ENCODE measurements around the gene MAPK6.
"Not testable (repeated sequence)": the region's sequence is repeated elsewhere in the genome, so short reads cannot be mapped to it uniquely, and the experiment has no call there.

Gene MAPK6

DNA sequence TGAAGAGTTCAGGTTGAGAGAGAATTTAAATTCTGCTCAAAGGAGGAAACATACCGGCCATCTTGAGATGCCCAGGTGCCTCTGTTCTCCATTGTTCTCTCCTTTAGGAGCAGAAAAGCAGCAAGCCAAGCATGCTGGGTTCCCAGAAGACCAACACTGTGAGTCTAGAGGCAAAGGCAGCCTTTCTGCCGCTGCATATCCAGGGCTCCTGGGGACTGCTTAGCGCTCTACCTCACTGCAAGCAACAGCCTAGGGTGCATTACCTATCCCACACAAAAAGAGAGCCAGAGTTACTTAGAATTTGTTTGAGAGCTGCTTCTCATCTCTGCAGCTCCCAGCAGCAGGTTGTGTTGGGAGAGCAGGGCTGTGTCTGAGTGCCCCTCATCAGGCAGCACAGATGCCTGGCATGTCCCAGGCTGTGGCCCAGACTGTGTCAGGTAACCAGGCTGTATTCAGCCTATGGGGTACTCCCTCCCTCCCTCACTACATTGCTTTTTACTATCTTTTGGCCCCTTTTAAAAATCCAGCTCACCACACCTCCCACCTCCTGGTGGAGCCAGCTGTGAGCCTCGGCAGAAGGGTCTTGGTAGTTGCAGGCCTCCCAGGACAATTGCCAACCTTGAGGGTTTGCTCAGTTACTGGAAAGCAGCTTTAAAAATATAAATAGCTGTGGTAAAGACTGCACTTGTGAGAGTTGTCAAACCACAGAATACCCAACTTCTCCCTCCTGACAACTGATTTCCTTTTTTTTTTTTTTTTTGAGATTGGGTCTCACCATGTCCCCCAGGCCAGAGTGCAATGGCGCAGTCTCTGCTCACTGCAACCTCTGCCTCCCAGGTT is 63.4 kb downstream of the MAPK6 start:
- no peak for DNase-seq

DNA sequence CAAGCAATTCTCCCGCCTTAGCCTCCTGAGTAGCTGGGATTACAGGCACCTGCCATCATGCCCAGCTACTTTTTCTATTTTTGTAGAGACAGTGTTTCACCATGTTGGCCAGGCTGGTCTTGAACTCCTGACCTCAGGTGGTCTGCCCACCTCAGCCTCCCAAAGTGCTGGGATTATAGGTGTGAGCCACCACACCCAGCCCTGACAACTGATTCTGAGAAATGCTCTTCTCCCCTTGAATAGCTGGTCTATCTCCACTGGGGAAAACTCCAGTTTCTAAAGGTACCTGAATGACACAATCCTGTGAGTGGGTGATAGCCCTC is 64.0 kb downstream of the MAPK6 start:
- not testable (repeated sequence) for DNase-seq

DNA sequence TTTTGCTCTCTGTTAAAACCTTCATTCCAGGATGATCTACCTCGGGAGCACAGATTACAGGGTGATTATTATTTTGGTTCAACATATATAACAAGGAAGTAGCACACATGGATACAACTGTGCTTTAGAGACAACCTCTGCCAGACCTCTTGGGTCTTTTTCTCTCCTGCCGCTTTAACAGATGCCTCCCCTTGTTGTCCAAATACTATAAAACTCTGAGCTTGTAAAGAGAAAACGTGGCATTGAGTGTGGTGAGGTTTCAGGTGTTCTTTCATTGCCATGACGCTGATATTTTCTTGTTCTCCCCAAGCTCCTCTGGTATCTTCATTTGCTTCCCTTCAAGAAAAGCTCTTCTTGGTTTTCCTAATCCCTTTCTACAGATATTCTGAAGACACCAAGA is 64.6 kb downstream of the MAPK6 start:
- DNase-seq = no peak

DNA sequence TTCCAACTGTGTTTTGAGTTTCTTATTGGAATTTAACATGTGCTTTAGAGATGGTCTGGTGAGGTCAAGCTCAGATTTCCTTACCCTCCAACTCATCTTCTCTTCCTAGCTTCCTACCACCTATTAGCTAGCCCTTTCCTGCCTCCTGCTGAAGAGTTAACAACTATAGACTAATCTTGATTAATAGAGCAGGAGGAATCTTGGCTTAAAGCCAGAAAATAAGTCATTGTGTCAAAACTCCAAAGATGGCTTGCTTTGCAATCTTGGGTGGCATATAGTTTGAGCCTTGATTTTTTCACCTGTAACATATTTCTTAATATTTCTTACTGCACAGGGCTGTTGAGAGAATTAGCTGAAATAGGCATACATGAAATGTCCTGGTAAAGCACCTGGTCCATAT is 66.3 kb downstream of the MAPK6 start:
- no peak for DNase-seq

DNA sequence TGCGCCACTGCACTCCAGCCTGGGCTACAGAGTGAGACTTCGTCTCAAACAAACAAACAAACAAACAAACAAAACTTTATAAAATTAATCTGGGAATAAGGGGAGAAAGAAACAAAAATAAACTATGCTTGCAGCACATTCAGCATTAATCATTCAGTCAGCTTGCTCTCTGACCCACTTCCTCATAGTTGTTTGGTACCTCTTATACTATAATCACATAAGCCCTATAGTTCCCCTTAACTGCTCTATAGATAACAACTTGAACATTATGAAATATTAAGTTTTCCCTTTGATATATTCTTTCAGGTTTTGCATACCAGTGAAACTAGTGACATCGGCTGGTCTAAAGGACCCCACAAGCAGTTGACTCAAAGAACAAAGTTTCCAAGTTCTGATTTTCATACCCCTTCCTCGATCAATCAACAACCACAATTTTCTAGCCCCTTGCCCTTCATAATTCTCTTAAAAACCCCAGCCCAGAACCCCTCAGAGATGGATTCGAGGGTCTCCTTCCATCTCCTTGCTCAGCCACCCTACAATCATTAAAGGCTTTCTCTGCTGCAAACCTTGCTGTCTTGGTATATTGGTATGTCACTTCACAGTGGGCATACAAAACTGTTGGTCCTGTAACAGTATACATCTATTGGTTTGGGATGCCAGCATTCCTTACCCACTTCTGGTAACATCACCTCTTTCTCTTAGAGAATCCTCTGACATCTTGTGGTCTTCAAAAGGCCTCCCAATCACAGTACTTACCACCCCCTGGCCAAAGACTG is 67.2 kb downstream of the MAPK6 start:
- DNase-seq = no peak

DNA sequence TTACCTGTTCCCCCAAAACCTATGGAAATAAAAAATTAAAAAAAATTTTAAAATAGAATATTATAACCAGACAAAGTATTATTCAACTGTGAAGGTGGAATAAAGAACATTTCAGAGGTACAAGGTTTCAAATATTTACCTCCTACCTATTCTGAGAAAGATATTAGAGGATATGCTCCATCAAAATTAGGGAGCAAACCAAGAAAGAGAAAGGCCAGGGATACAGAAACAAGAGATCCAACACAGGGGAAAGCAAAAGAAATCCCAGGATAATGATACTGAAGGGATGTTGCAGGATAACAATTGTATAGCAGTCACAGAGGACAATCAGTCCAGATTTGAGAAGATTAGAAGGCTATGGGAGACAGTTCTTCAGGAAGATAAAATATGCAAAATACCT is 71.2 kb downstream of the MAPK6 start:
- DNase-seq = no peak

DNA sequence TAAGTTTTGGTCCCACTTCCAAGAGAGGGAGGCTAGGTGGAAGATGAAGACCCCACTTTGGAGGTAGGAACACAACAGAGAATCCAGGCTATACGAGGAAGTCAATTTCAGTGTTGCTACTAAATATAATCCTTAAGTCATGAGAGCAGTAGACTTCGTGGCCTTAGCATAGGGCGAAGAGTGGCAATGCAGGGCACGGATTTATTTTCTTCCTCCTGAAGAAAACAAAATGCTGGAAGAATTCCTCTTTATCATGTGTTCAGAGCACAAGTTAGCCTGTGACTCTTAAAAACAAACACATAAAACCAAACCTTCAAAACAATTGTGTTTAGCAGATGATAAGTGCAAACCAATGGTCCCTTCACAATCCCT is 74.1 kb downstream of the MAPK6 start:
- DNase-seq = no peak

DNA sequence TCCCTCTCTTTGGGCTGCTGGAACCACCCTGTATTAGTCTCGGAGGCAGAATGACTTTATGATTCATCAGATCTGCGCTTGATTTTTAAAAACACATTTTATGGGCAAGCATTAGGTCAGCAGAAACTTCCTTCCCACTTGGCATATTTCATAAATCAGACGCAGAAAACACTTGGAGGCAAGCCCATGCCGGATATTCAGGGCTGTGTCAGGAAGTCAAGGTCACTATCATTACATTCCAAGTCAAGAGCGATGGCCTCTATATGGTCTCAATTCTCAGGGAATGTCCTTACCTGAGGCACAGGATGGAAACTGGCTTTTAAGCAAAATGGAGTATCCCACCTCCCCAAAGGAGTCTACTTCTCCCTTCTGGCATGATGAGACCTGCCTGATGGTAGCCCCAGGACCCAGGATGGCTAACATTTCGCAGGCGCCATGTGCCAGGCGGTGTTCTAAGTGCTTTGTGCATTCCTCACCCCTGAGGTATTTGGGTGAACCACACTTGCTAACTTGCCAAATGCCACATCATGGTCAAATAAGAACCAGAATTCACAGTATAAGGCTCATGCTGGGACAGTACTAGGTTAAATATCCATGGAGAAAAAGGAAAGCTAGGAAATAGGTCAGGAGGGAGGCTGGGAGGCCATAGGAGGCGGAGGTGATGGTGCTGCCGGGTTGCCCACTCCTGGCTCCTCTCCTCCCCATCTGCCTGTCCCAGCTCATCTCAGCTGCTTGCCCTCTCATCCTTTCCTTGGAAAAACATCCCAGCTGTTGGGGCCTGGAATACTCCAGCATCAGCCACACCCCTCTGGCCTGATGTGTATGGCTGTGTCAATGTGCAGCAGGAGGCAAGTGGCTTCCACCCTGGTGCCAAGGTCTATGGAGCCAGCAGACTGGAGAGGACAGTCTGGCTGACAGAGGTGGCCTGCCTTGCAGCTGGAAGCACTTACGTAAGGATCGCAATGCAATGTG is 74.8 kb downstream of the MAPK6 start:
- DNase-seq = peak; percentile 10 to 65

DNA sequence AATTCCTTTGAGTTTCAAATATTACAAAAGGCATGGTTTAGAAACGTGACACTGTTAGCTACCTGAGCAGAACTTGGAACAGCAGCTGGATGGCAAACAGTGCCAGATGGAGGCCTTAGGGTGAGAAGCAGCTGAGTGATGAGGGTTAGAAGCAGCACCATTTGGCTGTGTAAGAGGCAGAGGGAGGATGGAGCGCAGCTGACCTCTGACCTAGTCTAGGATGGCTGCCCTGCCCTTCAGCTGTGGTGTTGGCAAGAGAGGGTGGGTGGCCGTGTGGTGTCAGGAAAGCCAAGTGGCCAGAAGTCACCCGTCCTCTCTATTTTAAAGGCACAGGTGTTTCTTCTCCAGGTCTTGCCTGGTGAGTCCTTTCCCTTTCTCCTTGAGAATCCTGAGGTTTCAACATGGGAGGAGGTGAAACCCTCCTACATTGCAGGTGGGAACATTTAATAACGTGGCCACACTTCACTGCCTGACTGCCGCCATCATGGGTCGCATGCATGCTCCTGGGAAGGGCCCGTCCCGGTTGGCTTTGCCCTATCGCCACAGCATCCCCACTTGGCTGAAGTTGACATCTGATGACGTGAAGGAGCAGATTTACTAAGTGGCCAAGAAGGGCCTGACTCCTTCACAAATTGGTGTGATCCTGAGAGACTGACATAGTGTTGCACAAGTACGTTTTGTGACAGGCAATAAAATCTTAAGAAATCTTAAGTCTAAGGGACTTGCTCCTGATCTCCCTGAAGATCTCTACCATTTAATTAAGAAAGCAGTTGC is 76.0 kb downstream of the MAPK6 start:
- DNase-seq = peak; percentile 19 to 85

DNA sequence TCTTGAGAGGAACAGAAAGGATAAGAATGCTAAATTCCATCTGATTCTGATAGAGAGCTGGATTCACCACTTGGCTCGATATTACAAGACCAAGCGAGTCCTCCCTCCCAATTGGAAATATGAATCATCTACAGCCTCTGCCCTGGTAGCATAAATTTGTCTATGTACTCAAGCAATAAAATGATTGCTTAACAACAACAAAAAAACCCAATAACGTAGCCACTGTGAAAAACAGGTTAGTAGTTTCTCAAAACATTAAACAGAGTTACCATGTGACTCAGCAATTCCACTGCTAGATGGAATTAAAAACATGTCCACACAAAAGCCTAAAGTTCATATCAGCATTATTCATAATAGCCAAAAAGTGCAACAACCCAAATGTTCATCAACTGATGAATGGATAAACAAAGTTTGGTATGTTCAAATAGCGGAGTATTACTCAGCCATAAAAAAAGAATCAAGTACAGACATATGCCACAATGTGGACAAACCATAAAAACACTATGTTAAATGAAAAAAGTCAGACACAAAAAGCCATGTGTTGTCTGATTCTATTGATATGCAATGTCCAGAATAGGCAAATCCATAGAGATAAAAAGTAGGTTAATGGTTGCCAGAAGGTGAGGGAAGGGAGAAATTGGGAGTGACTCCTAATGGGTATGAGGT is 76.7 kb downstream of the MAPK6 start:
- no peak for DNase-seq

DNA sequence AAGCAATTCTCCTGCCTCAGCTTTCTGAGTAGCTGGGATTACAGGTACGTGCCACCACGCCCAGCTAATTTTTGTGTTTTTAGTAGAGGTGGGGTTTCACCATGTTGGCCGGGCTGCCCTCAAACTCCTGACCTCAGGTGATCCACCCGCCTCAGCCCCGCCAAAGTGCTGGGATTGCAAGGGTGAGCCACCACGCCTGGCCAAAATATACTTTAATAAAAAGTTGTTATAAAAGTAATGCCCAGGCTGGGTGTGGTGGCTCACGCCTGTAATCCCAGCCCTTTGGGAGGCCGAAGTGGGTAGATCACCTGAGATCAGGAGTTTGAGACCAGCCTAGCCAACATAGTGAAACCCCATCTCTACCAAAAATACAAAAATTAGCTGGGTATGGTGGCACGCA is 77.5 kb downstream of the MAPK6 start:
- not testable (repeated sequence) for DNase-seq

DNA sequence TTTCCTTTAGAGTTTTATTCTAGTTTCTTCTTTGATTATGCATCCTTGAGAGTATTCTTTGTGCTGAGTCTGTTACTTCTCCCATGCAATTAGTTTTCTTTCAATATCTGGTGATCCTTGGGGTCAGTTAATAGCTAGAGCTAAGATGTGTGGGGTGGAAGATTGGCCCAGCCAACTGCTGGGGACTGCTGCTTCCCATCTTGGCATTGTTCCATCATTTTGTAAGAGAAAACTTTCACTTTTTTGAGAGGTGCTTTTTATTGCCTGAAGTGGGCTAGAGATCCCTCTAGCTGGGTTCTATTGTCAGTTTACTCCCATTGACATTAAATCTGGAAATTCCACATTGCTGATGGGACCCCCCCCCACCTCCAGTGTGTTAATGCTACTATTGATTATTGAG is 78.2 kb downstream of the MAPK6 start:
- no peak for DNase-seq

DNA sequence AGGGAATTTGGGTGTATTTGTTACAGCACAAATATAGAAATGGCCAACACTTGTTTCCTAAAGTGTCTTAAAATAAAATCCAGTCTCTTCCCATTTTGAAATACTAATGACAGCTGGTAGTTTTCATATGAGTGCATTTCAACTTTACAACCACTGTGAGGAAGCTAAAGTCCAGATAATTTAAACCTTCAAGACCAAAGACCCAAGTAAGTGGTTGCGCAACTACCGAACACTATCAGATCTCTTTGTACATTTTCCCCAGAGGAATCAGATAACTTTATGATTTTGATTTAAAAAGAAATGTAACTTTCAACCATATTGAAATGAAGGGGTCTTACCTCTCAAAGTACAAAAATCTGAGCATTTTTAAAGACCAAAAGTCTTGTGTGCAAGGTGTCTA is 79.3 kb downstream of the MAPK6 start:
- DNase-seq = no peak

DNA sequence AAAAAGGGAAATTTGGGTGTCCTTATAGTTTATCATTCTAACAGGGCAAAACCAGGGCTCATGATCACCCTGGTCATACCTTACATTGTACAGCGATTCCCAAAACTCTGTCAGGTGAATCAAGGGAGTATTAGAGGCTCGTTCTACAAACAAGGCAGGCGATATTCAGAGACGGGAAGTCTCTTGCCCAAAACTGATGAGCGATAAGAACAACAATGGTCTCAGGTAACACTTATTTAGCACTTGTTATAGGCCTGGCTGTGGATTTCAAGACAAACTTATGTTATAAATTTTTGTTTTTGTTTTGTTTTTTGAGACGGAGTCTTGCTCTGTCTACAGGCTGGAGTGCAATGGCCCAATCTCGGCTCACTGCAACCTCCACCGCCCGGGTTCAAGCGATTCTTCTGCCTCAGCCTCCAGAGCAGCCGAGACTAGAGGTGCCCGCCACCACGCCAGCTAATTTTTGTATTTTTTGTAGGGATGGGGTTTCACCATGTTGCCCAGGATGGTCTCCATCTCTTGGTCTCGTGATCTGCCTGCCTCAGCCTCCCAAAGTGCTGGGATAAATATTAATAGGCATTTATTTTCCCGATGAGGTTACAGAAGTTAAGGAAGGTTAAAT is 80.7 kb downstream of the MAPK6 start:
- no peak for DNase-seq

DNA sequence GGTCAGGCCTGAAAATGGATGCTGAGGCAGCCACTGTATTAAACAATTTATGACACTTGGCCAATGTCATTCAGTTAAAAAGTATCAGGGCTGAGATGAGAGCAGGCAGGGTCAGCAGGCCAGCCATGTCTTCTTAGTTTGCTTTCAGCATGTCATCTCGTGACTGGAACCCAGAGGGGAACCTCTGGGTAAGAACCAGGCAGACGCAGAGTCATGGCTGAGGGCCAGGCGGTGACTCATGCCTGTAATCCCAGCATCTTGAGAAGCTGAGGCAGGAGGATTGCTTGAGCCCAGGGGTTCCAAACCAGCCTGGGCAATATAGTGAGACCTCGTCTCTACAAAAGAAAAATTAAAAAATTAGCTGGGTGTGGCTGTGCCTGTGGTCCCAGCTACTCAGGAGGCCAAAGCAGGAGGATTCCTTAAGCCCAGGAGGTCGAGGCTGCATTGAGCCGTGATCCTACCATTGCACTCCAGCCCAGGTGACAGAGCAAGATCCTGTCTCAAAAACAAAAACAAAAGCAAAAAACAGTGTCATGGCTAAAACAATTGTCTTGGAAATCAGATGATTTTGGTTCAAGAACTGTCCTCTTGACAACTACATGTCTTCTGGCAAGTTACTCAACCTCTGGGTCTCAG is 81.9 kb downstream of the MAPK6 start:
- DNase-seq = no peak

DNA sequence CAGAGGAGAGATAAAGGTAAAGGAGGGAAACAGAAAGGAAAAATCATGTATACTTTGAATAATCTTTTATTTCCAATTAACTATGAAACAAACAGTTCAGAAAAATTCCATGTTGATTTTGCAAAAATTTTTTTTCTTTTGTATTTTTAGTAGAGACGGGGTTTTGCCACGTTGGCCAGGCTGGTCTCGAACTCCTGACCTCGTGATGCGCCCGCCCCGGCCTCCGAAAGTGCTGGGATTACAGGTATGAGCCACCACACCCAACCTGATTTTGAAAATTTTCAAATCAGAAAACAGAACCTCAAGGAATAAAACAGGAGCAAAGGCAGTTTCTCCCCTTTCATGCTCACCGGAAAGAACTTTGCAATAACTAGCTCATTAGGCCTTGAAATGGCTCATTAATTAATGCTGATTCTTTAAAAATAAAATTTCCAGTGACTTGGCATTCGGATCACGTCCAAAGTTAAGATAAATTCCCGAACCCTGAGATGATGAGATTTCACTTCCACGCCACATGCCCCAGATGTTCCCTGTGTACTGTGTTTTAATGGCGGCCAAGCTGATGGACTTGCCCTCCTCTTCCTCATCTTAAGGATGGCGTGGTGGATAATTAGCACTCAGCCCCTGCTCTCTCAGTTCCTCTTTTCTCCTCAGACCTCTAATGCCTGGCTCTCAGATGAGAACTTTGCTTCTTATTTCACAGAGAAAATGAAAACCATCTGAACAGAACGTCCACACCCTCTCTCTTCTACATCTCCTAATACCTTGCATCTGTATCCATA is 82.7 kb downstream of the MAPK6 start:
- no peak for DNase-seq

DNA sequence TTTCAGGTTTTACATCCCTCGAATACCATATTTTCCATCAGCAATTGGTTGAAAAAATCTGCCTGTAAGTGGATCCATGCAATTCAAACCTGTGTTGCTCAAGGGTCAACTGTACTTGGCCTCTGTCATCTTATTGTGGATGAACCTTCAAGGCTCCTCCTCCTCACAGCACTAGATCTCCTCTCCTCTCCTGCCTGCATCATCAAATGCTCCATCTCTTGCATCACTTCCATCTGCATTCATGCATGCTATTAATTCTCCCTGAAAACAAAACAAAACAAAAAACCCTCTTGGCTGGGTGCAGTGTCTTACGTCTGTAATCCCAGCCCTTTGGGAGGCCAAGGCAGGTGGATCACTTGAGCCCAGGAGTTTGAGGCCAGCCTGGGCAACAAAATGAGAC is 83.4 kb downstream of the MAPK6 start:
- DNase-seq = no peak

DNA sequence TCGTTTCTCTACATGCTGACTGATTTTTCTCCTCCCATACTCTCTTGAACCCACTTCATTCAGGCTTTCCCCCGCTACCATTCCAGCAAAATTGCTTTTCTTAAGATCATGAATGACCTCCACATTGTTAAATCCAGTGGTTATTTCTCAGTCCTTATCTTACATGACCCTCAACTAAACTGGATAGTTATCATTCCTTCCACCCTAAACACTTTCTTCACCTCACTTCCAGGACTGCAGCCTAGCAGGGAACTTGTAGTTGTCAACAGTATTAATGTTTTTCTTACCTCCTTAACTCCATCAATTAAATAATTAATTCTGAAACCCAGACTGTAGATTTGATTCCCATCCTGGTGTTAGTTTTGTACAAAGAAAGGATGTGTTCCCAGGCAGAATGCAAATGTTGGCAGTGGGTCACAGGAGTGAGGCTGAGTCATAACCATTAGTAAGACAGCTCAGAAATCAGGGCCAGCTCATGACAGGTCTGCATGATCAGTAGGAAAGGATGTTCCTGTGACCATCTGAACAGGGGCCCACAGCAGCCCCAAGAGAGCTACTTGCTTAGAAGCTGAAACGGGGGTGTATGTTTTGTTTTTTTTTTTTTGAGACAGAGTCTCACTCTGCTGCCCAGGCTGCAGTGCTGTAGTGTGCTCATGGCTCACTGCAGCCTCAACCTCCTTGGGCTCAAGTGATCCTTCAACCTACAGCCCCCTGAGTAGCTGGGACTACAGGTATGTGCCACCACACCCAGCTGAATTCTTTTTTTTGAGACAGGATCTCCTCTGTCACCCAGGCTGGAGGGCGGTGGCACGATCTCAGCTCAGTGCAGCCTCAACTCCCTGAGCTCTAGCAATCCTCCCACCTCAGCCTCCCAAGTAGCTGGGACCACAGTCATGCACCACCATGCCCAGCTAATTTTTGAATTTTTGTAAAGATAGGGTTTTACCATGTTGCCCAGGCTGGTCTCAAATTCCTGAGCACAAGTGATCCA is 84.5 kb downstream of the MAPK6 start:
- no peak for DNase-seq

DNA sequence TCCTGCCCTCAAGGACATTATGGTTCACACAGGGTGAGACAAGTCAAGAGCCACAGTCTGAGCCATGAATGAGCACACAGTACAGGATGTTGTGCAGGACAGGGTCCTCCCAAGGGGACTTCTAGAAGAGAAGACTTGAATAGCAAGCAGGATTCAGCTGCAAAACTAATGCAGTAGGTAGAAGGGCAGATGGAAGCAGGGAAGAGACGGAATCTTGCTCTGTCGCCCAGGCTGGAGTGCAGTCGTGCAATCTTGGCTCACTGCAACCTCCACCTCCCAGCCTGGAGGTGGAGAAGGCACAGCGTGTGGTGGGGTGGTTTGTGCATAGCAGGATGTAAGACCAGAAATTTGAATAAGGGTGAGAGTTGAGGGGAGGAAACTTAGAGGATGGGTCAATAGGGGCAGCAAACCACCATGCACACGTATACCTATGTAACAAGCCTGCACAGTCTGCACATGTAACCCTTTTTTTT is 85.5 kb downstream of the MAPK6 start:
- DNase-seq = no peak
